ENCODE data around the gene STXBP3. TPM values are rescaled to one million over a fixed set of nuclear protein-coding genes. Genes with fewer than 3 reads are reported as not detected.

The STXBP3 gene
- total and polyA plus RNA-seq, 9 of the 15 experiments (the other 6 are each of a cell fraction or from before 2014, with no cell fraction given) = 32.5 to 52.5 (median 39.2) TPM

- BruUV-seq (replicated peaks) = no TSS peak
- CTCF ChIA-PET (ENCODE audit: low intra/inter-chr PET ratio) = no interaction called here
- H3K9me3 ChIP-seq (replicated peaks; ENCODE audit: control insufficient read depth, insufficient read depth, low read depth, low read length) = no peaks in the 10 kb centered on the region
These were observed 107.9 kb downstream of the STXBP3 start for GRCh38 chr1:108854221-108855019.

GRCh38 chr1:108856994-108857393 lies 110.5 kb downstream of the STXBP3 start, which contains the start of gene AKNAD1:
AKNAD1 (minus strand) TSS chr1:108857094; CDS start chr1:108852664, 4,430 bp downstream.
- peak within 1 kb of the TSS; percentile 49; the same call in 1 of the 2 replicates for H2AFZ ChIP-seq (ENCODE audit: low read depth, low read length)
- H3K36me3 ChIP-seq (ENCODE audit: control insufficient read depth, insufficient read depth, low read length) = no peaks in the 10 kb centered on the region
- FAIRE-seq = no peak
- ChIA-PET POLR2A (no interaction called here), CTCF (ENCODE audit: low intra/inter-chr PET ratio) (no interaction called here)
- no TSS peak for BruUV-seq (replicated peaks)
- H3K79me2 ChIP-seq (ENCODE audit: control insufficient read depth, insufficient read depth, low read length) = no peaks in the 10 kb centered on the region
- H3K4me1 ChIP-seq (replicated peaks in 1 of 2; ENCODE audit: control insufficient read depth in 2 of 2, insufficient read depth in 2 of 2, low read length in 2 of 2) = no peaks in the 10 kb centered on the region
- TF ChIP-seq MYC (IDR thresholded peaks at IDR 0.05; ENCODE audit: low read depth, low read length) = no peak
- TF ChIP-seq MYC (CRISPR knock-in tag; IDR thresholded peaks at IDR 0.05; ENCODE audit: borderline replicate concordance, low read depth) = no peak
- TF ChIP-seq E2F5 (CRISPR knock-in tag; IDR thresholded peaks at IDR 0.05) = no peak
- intact Hi-C loops (cut with micrococcal nuclease) (no loop called here), in situ Hi-C loops (cut with MboI) (no loop called here)
- no peak within 1 kb of the TSS for H3K27ac ChIP-seq (ENCODE audit: extremely low read depth, low read depth, low read length)
- no peaks in the 10 kb centered on the region for H3K9me3 ChIP-seq (replicated peaks; ENCODE audit: control insufficient read depth, insufficient read depth, low read depth, low read length)
- H3K4me3 ChIP-seq = no peak within 1 kb of the TSS
- peaks cover 0 to 5% of the 10 kb centered on the region in 2 experiments; a peak in 3 of 5 replicates for H3K27me3 ChIP-seq (ENCODE audit: control insufficient read depth in 2 of 2, insufficient read depth in 2 of 2, low read length in 2 of 2)
- H3K4me2 ChIP-seq (ENCODE audit: insufficient read depth, low read length) = no peak within 1 kb of the TSS
- WGBS (ENCODE audit: insufficient coverage, low coverage, missing lambda C conversion rate) = 5% methylated on average over 1 of the region's 1 CpG
- no peak within 1 kb of the TSS for H3K9ac ChIP-seq (ENCODE audit: insufficient read depth in 1 of 2, low read depth in 2 of 2, low read length in 2 of 2)
- ATAC-seq = peak; percentile 44; the same call in 2 of the 3 replicates
- H4K20me1 ChIP-seq (replicated peaks; ENCODE audit: control insufficient read depth, insufficient read depth, low read length) = no peaks in the 10 kb centered on the region
- no peaks in the 10 kb centered on the region for H3K9me1 ChIP-seq (ENCODE audit: control insufficient read depth, insufficient read depth, low read length)
- no peak for DNase-seq (ENCODE audit: extremely low read depth in 1 of 4, low spot score in 3 of 4)

More at GRCh38 chr1:108854221-108855019, 107.9 kb downstream of the STXBP3 start:
- in situ Hi-C loops (cut with MboI) (no loop called here), intact Hi-C loops (cut with micrococcal nuclease) (no loop called here)
- Histone ChIP-seq H3K9ac (ENCODE audit: insufficient read depth in 1 of 2, low read depth in 2 of 2, low read length in 2 of 2) (no peak overlapping the region), H3K4me3 (no peak overlapping the region), H2AFZ (ENCODE audit: low read depth, low read length) (no peak overlapping the region), H3K9me1 (ENCODE audit: control insufficient read depth, insufficient read depth, low read length) (no peaks in the 10 kb centered on the region), H3K36me3 (ENCODE audit: control insufficient read depth, insufficient read depth, low read length) (no peaks in the 10 kb centered on the region), H3K4me1 (replicated peaks in 1 of 2; ENCODE audit: control insufficient read depth in 2 of 2, insufficient read depth in 2 of 2, low read length in 2 of 2) (no peaks in the 10 kb centered on the region), H3K79me2 (ENCODE audit: control insufficient read depth, insufficient read depth, low read length) (no peaks in the 10 kb centered on the region), H3K4me2 (ENCODE audit: insufficient read depth, low read length) (no peak overlapping the region), H3K27ac (ENCODE audit: extremely low read depth, low read depth, low read length) (no peak overlapping the region), H3K27me3 (ENCODE audit: control insufficient read depth in 2 of 2, insufficient read depth in 2 of 2, low read length in 2 of 2) (peaks cover 11 to 16% of the 10 kb centered on the region in 2 experiments; a peak in 3 of 5 replicates), H4K20me1 (replicated peaks; ENCODE audit: control insufficient read depth, insufficient read depth, low read length) (no peaks in the 10 kb centered on the region)
- DNase-seq (ENCODE audit: extremely low read depth in 1 of 4, low spot score in 3 of 4) = no peak
- ATAC-seq = no peak
- POLR2A ChIA-PET = no interaction called here
- no peak for FAIRE-seq
- peak; percentile 27; the same call in 1 of the 2 replicates for TF ChIP-seq SPI1 (IDR thresholded peaks at IDR 0.05; ENCODE audit: borderline replicate concordance, low read depth, low read length)
- TF ChIP-seq ZFPM2 (CRISPR knock-in tag; IDR thresholded peaks at IDR 0.05) = no peak
- whole genome bisulfite sequencing (ENCODE audit: insufficient coverage, low coverage, missing lambda C conversion rate) = 0% methylated on average over 3 of the region's 3 CpGs
